Measurements from ENCODE around the gene ODC1. TPM values are rescaled to one million over a fixed set of nuclear protein-coding genes. Genes with fewer than 3 reads are reported as not detected.

The ODC1 gene
- total RNA-seq, 1 experiment from 2014 or later: 441 TPM

- DNase-seq (ENCODE audit: low read depth): no peak
Observed at GRCh38 chr2:10433947-10434885, 13.9 kb downstream of the ODC1 start.

- no peak for DNase-seq (ENCODE audit: low read depth)
Observed at GRCh38 chr2:10433264-10433946, 14.7 kb downstream of the ODC1 start.

DNA sequence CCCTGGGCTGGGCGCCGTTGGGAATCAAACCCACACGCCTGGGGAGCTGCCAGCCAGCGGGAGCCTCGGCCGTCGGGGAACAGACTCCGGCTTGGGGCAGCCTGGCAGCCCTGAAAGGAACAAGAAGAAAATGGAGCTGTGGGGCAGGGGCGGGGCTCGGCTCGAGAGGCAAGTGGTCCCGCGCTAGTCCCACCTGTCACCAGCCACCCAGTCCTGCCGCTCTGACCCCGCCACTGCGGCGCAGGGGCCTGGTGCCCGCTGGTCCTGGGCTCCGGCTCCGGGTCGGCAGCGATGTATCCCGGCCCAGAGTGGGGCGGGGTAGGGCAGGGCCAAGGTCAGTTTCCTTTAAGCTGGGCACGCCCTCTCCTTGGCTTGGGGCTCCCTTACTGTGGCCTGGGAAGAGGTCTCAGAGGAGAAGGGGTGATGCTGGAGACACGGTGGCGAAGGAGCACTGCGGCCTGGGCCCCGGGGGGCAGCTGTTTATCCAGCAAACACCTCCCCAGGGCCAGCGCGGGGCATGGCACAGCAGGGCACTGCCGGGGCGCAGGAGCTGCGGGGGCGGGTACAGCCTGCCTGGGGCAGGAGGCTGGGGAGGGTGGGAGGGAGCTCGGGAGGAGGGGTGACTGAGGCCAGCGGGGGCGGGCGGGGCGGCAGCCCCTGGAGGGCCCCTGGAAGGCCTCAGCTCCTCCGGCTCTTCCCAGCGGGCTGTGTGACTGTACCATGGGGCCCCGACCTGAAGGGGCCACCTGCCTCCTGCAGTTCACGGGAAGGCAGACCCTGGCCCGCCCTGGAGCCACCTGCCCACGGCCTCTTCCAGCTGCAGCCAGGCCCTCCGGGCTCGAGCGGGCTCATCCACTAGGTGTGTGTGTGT, 15.6 kb downstream of the ODC1 start:
- DNase-seq (ENCODE audit: low read depth): no peak

DNA sequence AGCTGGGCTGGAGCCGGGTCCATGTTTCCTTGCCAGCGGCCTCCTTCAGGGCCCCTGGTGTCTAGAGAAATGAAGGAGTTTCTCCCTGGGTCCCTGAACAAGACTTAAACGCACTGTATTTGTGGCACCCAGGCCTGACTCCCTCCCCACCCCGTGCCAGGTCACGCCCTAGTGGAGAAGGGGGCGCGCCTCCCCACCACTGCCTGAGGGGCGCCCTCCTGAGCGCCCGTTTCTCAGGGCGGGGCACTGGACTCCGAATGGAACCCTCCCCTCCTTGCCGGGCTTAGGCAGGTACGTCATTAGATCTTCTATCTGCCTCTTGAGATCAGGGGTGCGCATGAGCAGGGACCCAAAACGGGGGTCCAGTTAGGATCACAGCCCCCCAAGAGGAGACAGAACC, 16.3 kb downstream of the ODC1 start:
- DNase-seq (ENCODE audit: low read depth): no peak

DNA sequence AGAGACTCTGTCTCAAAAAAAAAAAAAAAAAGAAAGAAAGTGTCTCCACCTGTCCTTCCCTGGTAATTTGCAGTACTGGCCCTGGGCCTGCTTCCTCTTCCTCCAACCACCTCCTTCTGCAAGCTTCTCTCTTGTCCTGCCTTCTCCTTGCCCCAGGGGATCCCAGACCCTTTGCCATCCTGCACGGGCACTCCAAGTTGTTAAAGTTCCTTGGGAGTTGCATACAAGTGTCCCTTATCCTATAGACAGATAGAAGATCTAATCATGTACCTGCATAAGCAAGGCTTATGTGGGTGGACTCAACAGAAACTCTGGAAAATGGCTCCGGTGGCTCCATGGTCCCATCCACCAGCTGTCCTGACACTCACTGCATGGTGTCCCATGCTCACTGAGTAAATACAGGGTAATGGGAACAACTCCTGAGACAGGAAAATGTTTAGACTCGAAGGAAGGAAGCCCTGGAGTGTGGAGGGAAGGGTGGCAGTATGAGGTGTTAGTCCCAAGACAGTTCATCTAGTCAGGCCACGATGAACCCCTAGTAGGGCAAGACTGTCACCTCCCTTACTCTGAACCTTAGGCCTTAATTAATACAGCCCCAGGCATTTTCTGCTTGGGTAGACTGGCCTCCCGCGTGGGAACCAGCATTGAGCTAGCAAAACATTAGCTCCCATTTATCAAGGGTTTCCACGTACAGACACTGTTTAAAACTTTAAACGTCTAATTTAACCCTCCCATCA, 17.1 kb downstream of the ODC1 start:
- no peak for DNase-seq (ENCODE audit: low read depth)

DNA sequence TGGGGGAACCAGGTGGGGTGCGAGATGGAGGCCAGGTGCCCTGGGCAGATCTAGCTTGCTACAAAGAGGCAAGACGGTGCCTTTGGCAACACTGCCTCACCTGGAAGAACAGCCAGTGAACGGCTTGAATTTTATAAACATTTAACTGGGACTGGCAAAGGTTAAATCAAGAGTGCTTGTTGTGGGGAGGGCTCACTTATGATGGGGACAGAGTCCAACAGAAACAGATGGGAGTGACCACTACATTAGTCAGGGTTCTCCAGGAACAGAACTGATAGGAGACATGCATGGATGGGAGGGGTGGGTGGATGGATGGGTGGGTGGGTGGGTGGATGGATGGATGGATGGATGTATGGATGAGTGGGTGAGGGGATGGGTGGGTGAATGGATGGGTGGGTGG, 19.2 kb downstream of the ODC1 start:
- DNase-seq (ENCODE audit: low read depth): no peak

GRCh38 chr2:10428355-10428754, 19.8 kb downstream of the ODC1 start:
- no peak for DNase-seq (ENCODE audit: low read depth)

- DNase-seq (ENCODE audit: low read depth): no peak
Observed at GRCh38 chr2:10427618-10427949, 20.5 kb downstream of the ODC1 start.

DNA sequence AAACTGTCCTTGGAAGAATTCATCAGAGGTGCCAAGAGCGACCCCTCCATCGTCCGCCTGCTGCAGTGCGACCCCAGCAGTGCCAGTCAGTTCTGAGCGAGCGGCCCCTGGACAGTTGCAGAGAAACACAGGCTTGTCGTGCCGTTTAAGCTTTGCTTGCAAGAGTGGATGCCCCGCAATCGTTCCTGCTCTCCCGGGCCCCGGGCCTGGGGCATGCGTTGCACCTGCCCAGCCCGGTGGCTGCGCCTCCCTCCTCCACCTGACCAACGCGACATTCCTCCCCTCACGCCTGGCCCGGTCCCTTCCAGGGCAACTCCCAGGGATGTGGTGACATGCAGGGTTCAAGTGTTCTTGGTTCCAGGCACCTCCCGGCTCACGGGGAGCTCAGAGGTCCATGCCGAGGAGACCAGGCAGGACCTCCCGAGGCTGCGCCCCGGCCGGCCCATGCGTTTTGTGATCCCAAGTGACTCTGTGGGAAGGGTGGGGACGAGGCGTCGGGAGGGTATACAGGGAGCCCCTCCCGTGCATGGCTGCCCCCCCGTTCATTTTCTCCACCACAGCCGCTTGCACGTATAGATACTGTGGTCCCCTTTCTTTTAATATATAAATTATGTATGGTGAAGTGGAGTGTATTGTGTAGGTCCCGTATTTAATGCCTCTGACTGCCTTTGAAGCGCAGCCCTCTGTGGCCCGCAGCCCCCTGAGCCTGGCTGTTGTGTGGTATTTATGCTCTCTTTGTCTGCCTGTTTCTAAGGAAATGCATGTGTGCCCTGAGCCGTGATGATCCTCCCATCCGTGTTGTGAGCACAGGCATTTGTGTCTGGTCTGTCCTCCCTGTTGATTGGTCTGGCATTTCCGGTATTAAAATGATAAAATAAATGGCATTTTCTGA, 21.2 kb downstream of the ODC1 start:
- DNase-seq (ENCODE audit: low read depth): no peak

- no peak for DNase-seq (ENCODE audit: low read depth)
Observed at GRCh38 chr2:10425699-10426098, 22.4 kb downstream of the ODC1 start.

- no peak for DNase-seq (ENCODE audit: low read depth)
Observed at GRCh38 chr2:10424916-10425505, 23.1 kb downstream of the ODC1 start.

GRCh38 chr2:10424051-10424450, 24.1 kb downstream of the ODC1 start:
- DNase-seq (ENCODE audit: low read depth): peak; percentile 97

- no peak for DNase-seq (ENCODE audit: low read depth)
Observed at GRCh38 chr2:10423400-10423774, 24.7 kb downstream of the ODC1 start.

- DNase-seq (ENCODE audit: low read depth): no peak
Observed at GRCh38 chr2:10422732-10423399, 25.3 kb downstream of the ODC1 start.

DNA sequence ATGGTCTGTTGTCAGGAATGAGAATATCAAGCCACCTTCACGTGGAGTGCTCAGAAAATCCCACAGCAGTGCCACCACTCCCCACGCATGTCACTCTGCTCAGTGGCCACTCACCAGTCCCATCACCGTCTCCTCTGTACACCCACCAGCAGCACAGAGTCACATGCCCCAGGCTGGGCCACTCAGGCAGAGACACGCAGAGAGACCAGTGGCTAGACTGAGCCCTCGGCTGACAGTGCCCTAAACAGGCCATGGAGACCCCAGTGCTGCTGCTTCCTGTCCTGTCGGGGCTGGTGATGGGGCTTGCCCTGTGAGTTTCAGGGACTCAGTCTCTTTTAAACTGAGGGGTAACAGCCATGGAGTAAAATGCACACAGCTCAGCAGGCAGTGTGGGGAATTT, 25.9 kb downstream of the ODC1 start:
- no peak for DNase-seq (ENCODE audit: low read depth)

GRCh38 chr2:10419553-10420257, 28.4 kb downstream of the ODC1 start:
- no peak for DNase-seq (ENCODE audit: low read depth)

DNA sequence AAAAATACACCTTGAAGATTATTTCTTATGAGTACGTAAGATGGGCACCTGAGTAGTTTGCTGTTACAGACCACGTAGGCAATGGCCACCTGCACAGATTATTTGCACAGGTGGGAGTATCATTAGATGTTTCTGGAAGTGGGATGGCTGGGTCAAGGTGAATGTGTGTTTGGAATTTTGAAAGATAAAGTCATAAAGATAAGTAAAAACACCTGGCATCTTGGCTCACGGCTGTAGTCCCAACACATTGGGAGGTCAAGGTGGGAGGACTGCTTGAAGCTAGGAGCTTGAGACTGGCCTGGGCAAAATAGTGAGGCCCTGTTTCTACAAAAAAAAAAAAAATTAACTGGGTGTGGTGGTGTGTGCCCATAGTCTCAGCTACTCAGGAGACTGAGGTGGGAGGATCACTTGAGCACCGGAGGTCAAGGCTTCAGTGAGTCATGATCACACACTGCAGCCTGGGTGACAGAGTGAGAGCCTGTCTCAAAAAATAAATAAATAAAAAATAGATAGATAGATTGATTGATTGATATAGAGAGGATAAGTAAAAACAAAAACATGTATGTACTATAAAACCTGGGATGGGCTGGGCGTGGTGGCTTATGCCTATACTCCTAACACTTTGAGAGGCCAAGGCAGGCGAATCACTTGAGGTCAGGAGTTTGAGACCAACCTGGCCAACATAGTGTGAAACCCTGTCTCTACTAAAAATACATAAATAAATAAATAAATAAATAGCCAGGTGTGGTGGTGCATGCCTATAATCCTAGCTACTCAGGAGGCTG, 30.4 kb downstream of the ODC1 start:
- DNase-seq (ENCODE audit: low read depth): no peak

- DNase-seq (ENCODE audit: low read depth): no peak
Observed at GRCh38 chr2:10415640-10416039, 32.5 kb downstream of the ODC1 start.
